CD4-positive, alpha-beta T cell treated with Interleukin-2 at 100 ng/mL for 4 hours (primary cell): ENCODE data around the gene STK33.

ENCODE experiments used
- DNase-seq: peaks from one replicate; pipeline ENCODE4 v3.0.0-alpha.2; 2020; ENCODE audit warnings: low spot score

Gene STK33

GRCh38 chr11:8356216-8356615, 237.8 kb downstream of the STK33 start:
- no peak for DNase-seq

- no peak for DNase-seq
Measured at GRCh38 chr11:8355416-8355742, 238.6 kb downstream of the STK33 start.

DNA sequence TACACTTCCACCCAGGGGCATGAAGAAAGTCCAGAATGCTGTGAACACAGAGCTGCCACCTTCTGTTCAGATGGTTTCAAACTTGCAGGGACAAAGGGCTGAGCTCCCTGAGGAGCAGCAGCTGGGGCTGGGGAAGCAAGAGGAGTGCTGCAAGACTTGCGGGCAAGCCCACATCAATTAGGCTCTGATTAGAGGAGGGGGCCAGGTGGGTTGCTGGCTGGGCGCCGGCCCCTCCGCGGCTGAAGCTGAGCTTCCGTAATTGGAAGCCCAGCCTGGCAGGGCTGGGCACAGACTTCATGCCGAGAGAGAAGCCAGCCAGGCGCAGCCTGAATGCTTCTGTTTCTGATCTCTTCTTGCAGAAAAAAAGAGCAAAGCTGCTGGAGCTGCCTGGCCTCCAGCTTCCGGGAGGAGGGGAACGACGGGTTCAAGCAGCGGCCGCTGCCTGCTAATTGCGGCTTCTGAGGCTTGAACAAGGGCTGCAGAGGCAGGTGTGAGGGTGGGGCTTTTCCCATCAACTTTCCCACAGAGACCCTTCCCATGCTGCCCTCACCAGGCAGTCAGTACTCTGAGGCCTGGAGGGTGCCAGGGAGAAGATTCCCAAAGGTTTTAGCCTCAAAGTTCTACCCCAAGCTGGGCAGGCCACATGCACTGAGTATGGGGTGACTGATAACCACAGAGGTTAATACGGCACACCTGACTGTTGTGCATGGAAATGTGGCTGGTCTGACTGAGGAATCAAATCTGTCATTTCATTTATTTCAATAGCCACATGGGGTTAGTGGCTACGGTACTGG, 239.2 kb downstream of the STK33 start:
- DNase-seq = no peak

DNA sequence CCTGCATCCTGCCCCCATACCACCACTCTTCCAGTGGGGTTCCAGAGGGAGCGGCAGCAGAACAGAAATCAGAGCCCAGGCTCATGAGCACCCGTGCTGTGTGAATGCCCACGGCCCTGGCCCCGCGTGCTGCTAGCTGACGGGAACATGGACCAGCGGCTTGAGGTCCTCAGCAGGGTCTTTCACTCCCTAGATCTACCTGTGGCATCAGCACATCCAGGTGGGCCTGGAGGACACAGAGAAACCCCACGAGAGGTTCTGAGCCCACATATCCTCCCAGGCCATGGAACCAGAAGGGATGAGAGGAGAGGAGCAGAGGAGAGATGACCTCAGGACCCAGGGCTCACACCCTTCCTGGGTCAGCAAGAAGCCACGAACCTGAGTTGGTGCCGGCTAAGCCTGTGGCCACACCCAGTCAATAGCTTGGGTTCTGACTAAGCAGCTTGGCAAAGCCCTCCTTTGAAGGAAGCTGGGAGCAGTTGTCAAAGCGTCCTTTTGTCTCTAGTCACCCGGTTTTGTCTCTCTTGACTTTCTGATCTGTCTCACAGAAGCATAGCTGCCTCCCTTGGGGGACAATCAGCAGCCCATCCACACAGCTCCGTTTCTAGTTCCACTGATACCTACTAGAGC, 241.0 kb downstream of the STK33 start:
- DNase-seq = no peak

- DNase-seq = no peak
Measured at GRCh38 chr11:8352103-8352875, 241.7 kb downstream of the STK33 start.

DNA sequence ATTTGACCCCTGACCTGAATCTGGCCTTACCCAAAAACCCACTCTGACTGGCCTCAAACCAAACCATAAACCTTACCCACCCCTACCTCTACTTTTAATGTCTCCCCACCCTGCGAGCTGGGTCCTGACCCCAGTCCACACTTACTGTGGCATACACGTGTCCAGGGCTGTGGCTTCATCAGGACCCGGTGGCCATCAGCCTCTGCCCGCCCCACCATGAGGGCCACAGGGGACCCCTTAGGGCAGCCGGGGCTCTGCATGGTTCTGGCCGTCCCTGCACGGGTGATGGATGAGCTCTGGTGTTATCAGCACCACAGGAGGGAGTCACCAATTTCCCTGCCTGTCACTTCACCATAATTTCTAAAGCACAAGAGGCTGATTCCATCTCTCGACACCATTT, 242.8 kb downstream of the STK33 start:
- DNase-seq = no peak

GRCh38 chr11:8347978-8348377, 246.1 kb downstream of the STK33 start:
- no peak for DNase-seq

DNA sequence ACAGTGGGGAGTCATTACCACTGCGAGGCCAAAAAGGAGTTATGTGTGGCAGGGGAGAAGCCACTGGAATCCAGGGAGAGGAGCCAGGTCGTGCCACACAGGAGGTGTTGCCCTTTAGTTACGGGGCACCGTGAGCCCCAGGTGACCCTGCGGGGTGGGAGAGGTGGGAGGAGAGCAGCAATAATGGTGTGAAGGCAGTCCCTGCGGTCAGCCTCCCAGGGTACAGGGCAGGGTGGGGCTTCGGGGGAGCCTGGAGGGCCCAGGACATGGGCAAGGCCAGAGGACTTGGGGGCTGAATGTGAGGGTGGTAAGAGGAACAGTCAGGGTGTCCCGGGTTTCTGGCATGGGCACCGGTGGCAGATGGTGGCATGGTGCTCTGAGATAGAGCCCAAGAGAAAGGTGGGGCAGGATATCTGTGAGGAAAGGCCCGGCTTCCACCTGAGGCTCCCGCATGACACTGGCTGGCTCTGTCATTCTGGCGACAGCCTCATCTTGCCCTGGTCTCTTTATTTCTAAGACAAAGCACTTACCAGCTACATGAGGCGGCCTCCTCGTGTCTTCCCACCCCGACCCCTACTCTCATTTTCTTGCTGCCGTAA, 247.8 kb downstream of the STK33 start:
- DNase-seq = no peak

DNA sequence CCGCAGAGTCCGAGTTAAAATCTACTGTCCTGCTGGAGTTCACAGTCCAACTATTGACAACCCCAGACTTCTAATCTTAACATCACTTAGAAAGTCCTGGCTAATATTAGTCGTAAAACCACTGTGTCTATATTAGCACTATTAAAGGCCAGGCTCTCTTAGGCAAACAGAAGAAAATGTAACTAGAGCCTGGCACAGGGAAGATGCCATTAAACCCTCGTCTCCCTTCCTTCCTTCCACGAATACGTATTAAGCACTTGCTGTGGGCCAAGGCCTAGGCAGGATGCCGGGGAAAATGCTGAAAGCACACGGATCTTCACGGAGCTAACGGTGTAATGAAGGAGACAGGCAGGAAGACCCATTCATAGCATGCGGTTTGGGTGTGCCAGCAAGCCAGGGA, 248.8 kb downstream of the STK33 start:
- DNase-seq = no peak

- DNase-seq = no peak
Measured at GRCh38 chr11:8344346-8344745, 249.7 kb downstream of the STK33 start.

- DNase-seq = no peak
Measured at GRCh38 chr11:8342821-8343681, 251.0 kb downstream of the STK33 start.

DNA sequence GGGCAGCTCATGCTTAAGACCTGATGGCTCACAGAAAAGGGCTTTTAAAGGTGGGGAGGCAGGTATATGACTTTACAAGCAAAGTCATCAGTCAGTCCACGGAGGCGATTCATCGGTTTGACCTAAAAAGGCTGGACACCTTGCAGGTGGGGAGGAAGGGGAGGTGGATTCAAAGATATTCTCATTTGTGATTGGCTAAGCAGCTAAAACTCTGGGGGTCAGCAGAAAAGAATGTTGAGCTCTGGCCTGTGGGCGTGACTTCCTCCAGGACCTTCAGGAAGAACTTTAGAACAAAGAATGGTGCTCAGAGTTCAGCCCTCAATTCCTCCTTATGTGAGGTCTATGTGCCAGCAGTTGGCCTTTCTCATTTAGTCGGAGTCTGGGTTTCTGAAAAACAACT, 252.0 kb downstream of the STK33 start:
- no peak for DNase-seq
